RKO (cell line): Measurements from ENCODE around the gene ACSL3.
"Not testable (repeated sequence)": the region's sequence is repeated elsewhere in the genome, so short reads cannot be mapped to it uniquely, and the experiment has no call there.

ENCODE experiments used
- DNase-seq: peaks from one replicate; pipeline ENCODE4 v3.0.0-alpha.2; 2016; ENCODE audit warnings: low spot score

Gene ACSL3

DNA sequence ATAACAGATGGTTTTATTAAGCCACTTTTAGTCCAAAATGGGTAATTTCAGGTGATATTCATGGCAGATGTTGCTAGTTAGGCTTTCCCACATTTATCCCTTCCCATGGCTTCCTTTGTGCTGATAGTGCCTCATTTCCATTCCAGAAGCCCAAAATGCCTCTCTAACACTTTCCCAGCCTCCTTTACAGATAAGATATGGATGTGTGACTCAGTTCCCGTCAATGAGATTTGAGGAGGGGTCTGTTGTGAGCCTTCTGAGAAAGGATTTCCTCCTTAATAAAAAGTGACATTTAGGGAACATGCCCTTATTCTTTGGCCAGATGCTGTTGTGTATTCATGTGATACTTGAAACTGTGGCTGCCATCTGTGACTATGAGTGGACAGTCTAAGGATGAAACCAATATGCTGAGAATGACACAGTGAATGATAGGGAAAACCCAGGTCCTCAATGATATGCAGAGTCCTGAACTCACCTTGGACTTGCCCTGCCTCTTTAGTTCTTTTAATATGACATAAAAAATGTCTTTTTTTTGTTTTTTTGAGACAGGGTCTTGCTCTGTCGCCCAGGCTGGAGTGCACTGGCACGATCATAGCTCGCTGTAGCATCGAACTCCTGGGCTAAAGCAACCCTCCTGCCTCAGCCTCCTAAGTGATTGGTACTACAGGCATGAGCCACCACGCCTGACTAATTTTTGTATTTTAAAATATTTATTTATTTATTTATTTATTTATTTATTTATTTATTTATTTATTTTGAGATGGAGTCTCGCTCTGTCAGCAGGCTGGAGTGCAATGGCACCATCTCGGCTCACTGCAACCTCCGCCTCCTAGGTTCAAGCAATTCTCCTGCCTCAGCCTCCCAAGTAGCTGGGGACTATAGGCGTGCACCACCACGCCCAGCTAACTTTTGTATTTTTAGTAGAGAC lies 5.8 kb upstream of the ACSL3 start:
- DNase-seq: no peak

DNA sequence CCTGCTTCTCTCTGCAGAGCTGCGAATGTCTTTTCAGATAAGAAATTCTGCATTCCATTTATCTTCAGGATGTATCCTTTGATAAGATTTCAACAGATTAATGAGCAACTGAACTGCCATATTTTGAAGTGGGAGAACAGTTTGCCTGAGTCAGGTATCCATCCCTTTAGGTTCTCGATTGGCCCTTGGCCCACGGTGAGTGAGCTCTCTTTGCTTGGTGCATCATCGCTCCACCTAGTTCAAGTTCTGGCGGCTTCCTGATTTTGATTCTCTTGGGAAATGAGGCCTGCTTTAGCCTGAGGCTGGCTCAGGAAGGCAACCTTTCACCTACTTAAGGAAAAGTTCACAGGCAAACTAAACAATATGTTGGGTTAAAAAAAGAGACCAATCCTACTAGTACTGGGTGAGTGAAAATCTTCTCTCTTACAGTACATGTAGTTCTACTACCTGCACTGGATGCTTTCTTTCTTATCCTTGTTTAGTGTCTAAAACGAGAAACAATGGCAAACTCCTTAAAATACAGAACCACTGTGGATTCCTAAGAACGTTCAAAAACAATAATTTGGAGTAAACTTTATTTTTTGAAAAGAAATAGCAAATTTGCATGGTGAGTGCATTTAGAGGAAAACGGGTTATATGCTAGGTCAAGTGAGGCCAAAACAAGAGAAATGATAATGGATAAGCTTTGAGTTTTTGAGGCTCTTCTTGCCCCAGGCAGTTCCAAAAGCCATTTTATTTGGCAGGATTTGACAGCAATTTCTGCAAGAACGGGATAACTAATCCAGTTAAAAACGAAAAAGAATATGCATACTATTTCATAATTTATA lies 837 bp upstream of the ACSL3 start:
- DNase-seq: peak; percentile 25

GRCh38 chr2:222861411-222862105 lies 722 bp downstream of the ACSL3 start:
- peak; percentile 29 for DNase-seq

- peak; percentile 54 for DNase-seq
Observed at GRCh38 chr2:222862106-222862908, 1.5 kb downstream of the ACSL3 start.

GRCh38 chr2:222862909-222863544 lies 2.2 kb downstream of the ACSL3 start:
- peak; percentile 24 for DNase-seq

GRCh38 chr2:222864296-222864695 lies 3.5 kb downstream of the ACSL3 start:
- DNase-seq: peak; percentile 65

DNA sequence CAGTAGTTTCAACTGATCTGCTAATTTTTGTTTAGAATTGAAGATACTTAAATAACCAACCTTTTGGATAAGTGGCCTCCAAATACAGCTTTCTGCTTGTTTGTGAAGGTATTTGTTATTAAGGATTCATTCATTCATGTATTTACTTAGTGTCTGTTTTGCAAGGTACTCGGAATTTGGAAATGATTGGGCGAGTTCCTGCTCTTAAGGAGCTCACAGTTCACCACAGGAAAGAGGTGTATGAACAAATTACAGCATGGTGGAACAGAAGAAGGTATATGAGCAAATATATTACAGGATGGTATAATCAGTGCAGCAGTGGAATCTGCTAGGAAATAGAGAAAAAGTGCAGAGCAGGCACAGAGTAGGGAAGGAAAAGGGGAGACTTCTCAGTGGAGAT lies 4.5 kb downstream of the ACSL3 start:
- DNase-seq: no peak

- no peak for DNase-seq
Observed at GRCh38 chr2:222866358-222866960, 5.6 kb downstream of the ACSL3 start.

- DNase-seq: not testable (repeated sequence)
Observed at GRCh38 chr2:222868560-222869251, 7.9 kb downstream of the ACSL3 start.

GRCh38 chr2:222869252-222869560 lies 8.4 kb downstream of the ACSL3 start:
- DNase-seq: no peak

GRCh38 chr2:222871291-222871690 lies 10.5 kb downstream of the ACSL3 start:
- no peak for DNase-seq

DNA sequence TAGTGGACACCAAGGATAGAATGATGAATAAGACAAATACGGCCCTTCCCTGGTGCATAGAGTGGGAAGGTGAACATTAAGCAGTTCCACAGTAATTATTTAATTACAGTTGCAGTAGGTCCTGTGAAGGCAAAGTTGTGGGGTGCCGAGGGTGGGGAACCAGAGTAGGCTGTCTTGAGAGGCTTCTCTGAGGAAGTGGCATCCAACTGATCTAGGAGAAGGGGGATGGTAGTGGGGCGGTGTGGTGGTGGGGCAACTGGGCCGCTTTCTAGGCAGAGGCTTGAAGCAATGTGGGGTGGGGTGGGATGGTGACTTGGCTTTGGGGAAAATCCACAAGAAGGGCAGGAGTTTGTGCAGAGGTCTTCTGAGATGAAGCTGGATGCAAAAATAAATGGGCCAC lies 11.7 kb downstream of the ACSL3 start:
- no peak for DNase-seq

DNA sequence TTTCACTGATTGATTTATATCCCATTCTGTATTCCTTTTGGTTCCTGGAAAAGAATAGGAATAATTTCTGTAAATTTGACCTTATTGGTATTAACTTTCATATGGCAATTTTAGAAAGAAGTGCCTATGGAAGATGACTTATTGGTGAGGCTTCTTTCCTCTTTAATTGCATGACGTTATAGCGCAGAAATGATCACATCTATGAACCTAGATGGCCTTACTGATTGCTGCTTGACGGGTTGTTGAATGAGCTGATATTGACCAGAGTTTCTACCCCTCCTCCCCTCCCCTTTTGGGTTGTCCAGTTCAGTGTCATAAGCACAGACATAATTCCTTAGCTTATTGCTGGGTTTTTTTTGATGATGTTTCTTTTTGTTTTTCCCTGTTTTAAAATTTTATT lies 14.6 kb downstream of the ACSL3 start:
- no peak for DNase-seq

GRCh38 chr2:222876947-222877346 lies 16.1 kb downstream of the ACSL3 start:
- no peak for DNase-seq

DNA sequence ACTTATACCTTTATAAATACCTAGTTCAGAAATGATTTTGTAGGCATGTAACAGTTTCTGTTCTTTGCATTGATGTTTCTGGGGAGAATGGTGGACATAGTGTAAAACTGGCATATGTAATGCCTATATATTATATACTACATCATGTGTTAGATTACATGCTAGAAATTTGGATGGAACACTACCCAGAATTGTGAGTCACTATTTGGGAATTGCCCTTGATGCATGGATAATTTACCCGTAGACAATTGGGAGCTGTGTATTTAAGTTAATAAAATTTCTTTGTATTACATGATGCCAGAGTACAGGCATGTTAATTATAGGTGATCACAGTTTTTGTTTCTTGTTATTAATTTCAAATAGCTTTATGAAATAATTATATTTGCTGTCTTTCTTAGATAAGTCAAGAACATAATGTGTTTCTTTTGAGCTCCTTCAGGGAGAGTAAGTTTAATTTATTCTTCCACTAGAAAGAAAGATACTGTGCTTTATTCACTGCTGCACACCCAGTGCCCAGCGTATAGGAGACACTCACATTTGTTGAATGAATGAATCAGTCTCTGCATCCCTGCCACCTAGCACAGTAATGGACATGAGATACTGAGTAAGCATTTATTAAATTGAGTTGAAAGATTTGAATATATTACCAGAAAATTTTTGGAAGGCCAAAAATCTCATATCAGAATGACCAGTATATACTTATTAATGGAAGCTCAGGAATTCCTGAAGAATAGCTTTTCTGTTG lies 16.9 kb downstream of the ACSL3 start:
- DNase-seq: no peak

- no peak for DNase-seq
Observed at GRCh38 chr2:222878301-222878876, 17.6 kb downstream of the ACSL3 start.

DNA sequence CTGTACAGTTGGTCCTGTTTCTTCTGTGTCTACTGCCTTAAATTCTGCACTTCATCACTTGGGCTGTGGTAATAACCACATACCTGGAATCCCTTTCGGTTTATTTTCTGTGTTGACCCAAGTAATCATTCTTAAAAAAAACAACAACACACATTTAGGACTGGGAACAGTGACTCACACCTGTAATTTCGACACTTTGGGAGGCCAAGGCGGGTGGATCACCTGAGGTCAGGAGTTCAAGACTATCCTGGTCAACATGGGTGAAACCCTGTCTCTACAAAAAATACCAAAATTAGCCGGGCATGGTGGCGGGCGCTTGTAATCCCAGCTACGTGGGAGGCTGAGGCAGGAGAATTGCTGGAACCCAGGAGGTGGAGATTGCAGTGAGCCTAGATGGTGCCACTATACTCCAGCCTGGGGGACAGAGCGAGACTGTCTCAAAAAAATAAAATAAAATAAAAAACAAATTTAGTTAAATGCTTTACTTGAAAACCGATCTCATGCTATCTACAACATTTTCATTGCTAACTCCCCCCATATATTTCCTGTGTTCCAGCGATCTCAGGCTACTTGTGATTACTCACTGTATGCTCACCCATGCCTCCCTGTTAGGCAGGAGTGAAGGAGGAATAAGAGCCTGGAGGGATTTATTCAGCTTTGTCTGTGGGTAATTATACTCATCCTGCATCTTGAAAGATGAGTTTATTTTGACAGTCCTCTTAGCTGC lies 18.2 kb downstream of the ACSL3 start:
- peak; percentile 54 for DNase-seq

- DNase-seq: no peak
Observed at GRCh38 chr2:222879604-222879933, 18.7 kb downstream of the ACSL3 start.
